Right cardiac atrium (tissue), 5 donors: ENCODE data around the gene DLL3. TPM values are rescaled to one million over a fixed set of nuclear protein-coding genes. Genes with fewer than 3 reads are reported as not detected.
A peak's percentile ranks its signal among the peaks of the same experiment; 100 is the strongest.

Source experiments
- ATAC-seq, 2 donors: fragments of 200-7000 bp; cut with Tn5 transposase; one replicate each; pipeline versions ENCODE4 v1.8.0 to v1.9.1; 2020; ENCODE audit warnings: moderate library complexity in 2 of 2, mild to moderate bottlenecking in 1 of 2
- DNase-seq, 3 donors: peaks; one replicate each; pipeline ENCODE4 v3.0.0-alpha.2; 2020
- H3K27ac ChIP-seq: one replicate; pipeline ENCODE4 v1.5.1; 2013; ENCODE audit warnings: mild to moderate bottlenecking, low read length, control low read depth, moderate library complexity
- H3K27me3 ChIP-seq: one replicate; pipeline ENCODE4 v1.6.1; 2013; ENCODE audit not compliant: control insufficient read depth, insufficient read depth
- H3K4me1 ChIP-seq: one replicate; pipeline ENCODE4 v1.6.1; 2013; ENCODE audit warnings: low read length; ENCODE audit not compliant: control insufficient read depth, insufficient read depth
- H3K4me3 ChIP-seq: one replicate; pipeline ENCODE4 v1.5.1; 2013; ENCODE audit warnings: low read length, control low read depth
- H3K9me3 ChIP-seq: one replicate; pipeline ENCODE4 v1.6.1; 2013; ENCODE audit warnings: low read length; ENCODE audit not compliant: control insufficient read depth
- WGBS: extraction: QIAGEN DNeasy Blood & Tissue Kit; methylation state at CpG from one replicate; pipeline ENCODE4 v1.1.7; 2013; 5-methylcytosine and 5-hydroxymethylcytosine counted together
- intact Hi-C, 4 donors: fragments of 100-400 bp; cut with DNase I; formaldehyde crosslinking; loops; one replicate each; pipeline versions ENCODE4 v1.11.0 to v1.14.0; 2022 to 2023
- polyA plus RNA-seq: library from polyadenylated mRNA; stranded (reverse); fragments of 200-250 nt; gene quantifications from one replicate; pipeline ENCODE4 v1.2.3, GENCODE V29; 2013
- total RNA-seq, 4 donors: library from RNA; stranded (reverse); fragmentation: NEBNext Ultra II Directional; extraction: Animal tissue kit (Norgen Biotek cat#: 25700); gene quantifications; one replicate each; pipeline ENCODE4 v1.2.1, GENCODE V29; 2021
- donor health status: healthy with polysubstance abuse.
- donor health status: DM: no; HTN: yes; CAD: no.
- donor health status: DM: no; HTN: no; CAD: no.
- donor health status: DM: no; HTN: yes; CAD: no; lungs with severe emphysema.
- donor health status: DM: yes; HTN: yes; CAD: no.

DLL3 gene
- total and polyA plus RNA-seq, 5 donors, result 0.07 TPM; not detected in 4

- H3K9me3 ChIP-seq, result no peaks in the 10 kb centered on the region
- peak overlapping the region; percentile 97 for H3K27ac ChIP-seq
- H3K4me3 ChIP-seq, result peak overlapping the region; percentile 88
- no peak for ATAC-seq
- no peak for DNase-seq
- H3K4me1 ChIP-seq, result no peaks in the 10 kb centered on the region
- no peaks in the 10 kb centered on the region for H3K27me3 ChIP-seq
- 2% methylated on average over 10 of the region's 10 CpGs for WGBS
- intact Hi-C loops, result loop anchor here in 2 of 4 donors (10.0 kb wide), 1 partner anchor 94 kb away; the partner anchor contains the start of gene SUPT5H (in 2 of the 2)
These were observed 40.4 kb downstream of the DLL3 start for GRCh38 chr19:39539165-39539517.

- peak; percentile 97 to 98 for ATAC-seq
- WGBS, result under 1% methylated on average over 84 of the region's 84 CpGs
- H3K27ac ChIP-seq, result peak within 1 kb of the TSS; percentile 97
- no peaks in the 10 kb centered on the region for H3K27me3 ChIP-seq
- intact Hi-C loops, result loop anchor here in 2 of 4 donors (10.0 kb wide), 1 partner anchor 95 kb away; the partner anchor contains the start of gene SUPT5H (in 2 of the 2)
- no peaks in the 10 kb centered on the region for H3K9me3 ChIP-seq
- no peaks in the 10 kb centered on the region for H3K4me1 ChIP-seq
- peak within 1 kb of the TSS; percentile 88 for H3K4me3 ChIP-seq
- DNase-seq, result peak; percentile 96 to 98 (median 98)
These were observed 41.0 kb downstream of the DLL3 start, which contains the start of gene EID2 for GRCh38 chr19:39539518-39540332. Gene EID2, minus strand, starts transcription at chr19:39540161. Its CDS starts 82 bp downstream, at chr19:39540079.

GRCh38 chr19:39540333-39540673, 41.6 kb downstream of the DLL3 start:
- H3K27me3 ChIP-seq, result no peaks in the 10 kb centered on the region
- no peaks in the 10 kb centered on the region for H3K4me1 ChIP-seq
- H3K4me3 ChIP-seq, result no peak overlapping the region
- H3K9me3 ChIP-seq, result no peaks in the 10 kb centered on the region
- intact Hi-C loops, result no loop called here
- DNase-seq (no peak), ATAC-seq (no peak)
- no peak overlapping the region for H3K27ac ChIP-seq
- 6% methylated on average over 10 of the region's 10 CpGs for whole genome bisulfite sequencing

- ATAC-seq, result peak in 1 of 2 donors; percentile 25
- no peak for DNase-seq
- Histone ChIP-seq H3K27me3 (no peaks in the 10 kb centered on the region), H3K9me3 (no peaks in the 10 kb centered on the region), H3K4me3 (no peak overlapping the region), H3K27ac (no peak overlapping the region), H3K4me1 (no peaks in the 10 kb centered on the region)
- intact Hi-C loops, result no loop called here
- WGBS, result 46% methylated on average over 2 of the region's 2 CpGs
These were observed 43.5 kb downstream of the DLL3 start for GRCh38 chr19:39542206-39542605.

GRCh38 chr19:39543477-39543857, 44.7 kb downstream of the DLL3 start:
- WGBS, result 88% methylated on average over 3 of the region's 3 CpGs
- H3K9me3 ChIP-seq, result no peaks in the 10 kb centered on the region
- no peaks in the 10 kb centered on the region for H3K27me3 ChIP-seq
- DNase-seq (no peak), ATAC-seq (no peak)
- H3K4me1 ChIP-seq, result no peaks in the 10 kb centered on the region
- intact Hi-C loops, result no loop called here
- no peak overlapping the region for H3K27ac ChIP-seq
- H3K4me3 ChIP-seq, result no peak overlapping the region

GRCh38 chr19:39544226-39544903, 45.6 kb downstream of the DLL3 start:
- H3K27me3 ChIP-seq, result no peaks in the 10 kb centered on the region
- H3K4me3 ChIP-seq, result no peak overlapping the region
- H3K9me3 ChIP-seq, result no peaks in the 10 kb centered on the region
- ATAC-seq (no peak), DNase-seq (no peak)
- 84% methylated on average over 7 of the region's 7 CpGs for WGBS
- H3K27ac ChIP-seq, result no peak overlapping the region
- H3K4me1 ChIP-seq, result no peaks in the 10 kb centered on the region
- intact Hi-C loops, result no loop called here

- DNase-seq (no peak), ATAC-seq (no peak)
- H3K27me3 ChIP-seq, result no peaks in the 10 kb centered on the region
- no peaks in the 10 kb centered on the region for H3K9me3 ChIP-seq
- WGBS, result 56% methylated on average over 1 of the region's 1 CpG
- H3K4me3 ChIP-seq, result no peak overlapping the region
- no peaks in the 10 kb centered on the region for H3K4me1 ChIP-seq
- H3K27ac ChIP-seq, result no peak overlapping the region
- intact Hi-C loops, result no loop called here
These were observed 46.2 kb downstream of the DLL3 start for GRCh38 chr19:39544911-39545310.

GRCh38 chr19:39546599-39546998, 47.9 kb downstream of the DLL3 start:
- Histone ChIP-seq H3K4me3 (no peak overlapping the region), H3K27me3 (no peaks in the 10 kb centered on the region), H3K9me3 (no peaks in the 10 kb centered on the region), H3K27ac (no peak overlapping the region), H3K4me1 (no peaks in the 10 kb centered on the region)
- WGBS, result 51% methylated on average over 8 of the region's 8 CpGs
- ATAC-seq, result no peak
- intact Hi-C loops, result no loop called here
- no peak for DNase-seq

GRCh38 chr19:39550197-39550596, 51.5 kb downstream of the DLL3 start:
- WGBS, result 78% methylated on average over 5 of the region's 5 CpGs
- no peak for ATAC-seq
- Histone ChIP-seq H3K9me3 (no peaks in the 10 kb centered on the region), H3K4me1 (no peaks in the 10 kb centered on the region), H3K27me3 (no peaks in the 10 kb centered on the region), H3K4me3 (no peak overlapping the region), H3K27ac (no peak overlapping the region)
- DNase-seq, result no peak
- intact Hi-C loops, result loop anchor here in 2 of 4 donors (5.0 kb wide), 1 partner anchor 122 kb away; no protein-coding TSS in a partner anchor

GRCh38 chr19:39553082-39553652, 54.4 kb downstream of the DLL3 start:
- Histone ChIP-seq H3K27me3 (no peaks in the 10 kb centered on the region), H3K9me3 (no peaks in the 10 kb centered on the region), H3K4me1 (no peaks in the 10 kb centered on the region), H3K27ac (no peak overlapping the region), H3K4me3 (no peak overlapping the region)
- WGBS, result 62% methylated on average over 7 of the region's 7 CpGs
- DNase-seq, result no peak
- intact Hi-C loops, result loop anchor here in 2 of 4 donors (5.0 kb wide), 1 partner anchor 119 kb away; no protein-coding TSS in a partner anchor
- ATAC-seq, result no peak
